Measurements from ENCODE around the gene NTSR1.
A peak's percentile ranks its signal among the peaks of the same experiment; 100 is the strongest.
"Not testable (repeated sequence)": the region's sequence is repeated elsewhere in the genome, so short reads cannot be mapped to it uniquely, and the experiment has no call there.

Gene NTSR1

GRCh38 chr20:62679978-62680589, 28.6 kb upstream of the NTSR1 start:
- Histone ChIP-seq H3K27ac (ENCODE audit: insufficient read depth in 1 of 2, low read depth in 1 of 2, low read length in 2 of 2, poor library complexity in 1 of 2, severe bottlenecking in 2 of 2) (no peak overlapping the region), H3K27me3 (replicated peaks in 2 of 5; ENCODE audit: control insufficient read depth in 4 of 5, insufficient read depth in 5 of 5, low read length in 4 of 5) (no peaks in the 10 kb centered on the region), H3K36me3 (ENCODE audit: control insufficient read depth in 4 of 4, insufficient read depth in 4 of 4, low read length in 3 of 4) (no peaks in the 10 kb centered on the region), H3K9me3 (ENCODE audit: control extremely low read depth in 1 of 5, control insufficient read depth in 4 of 5, insufficient read depth in 2 of 5, low read depth in 1 of 5, low read length in 4 of 5) (peaks cover 0 to 7% (median 5%) of the 10 kb centered on the region in 5 experiments), H3K4me3 (ENCODE audit: control insufficient read depth in 1 of 7, extremely low read depth in 1 of 7, insufficient read depth in 4 of 7, low read depth in 2 of 7, low read length in 6 of 7) (no peak overlapping the region), H3K4me1 (ENCODE audit: control extremely low read depth in 1 of 4, control insufficient read depth in 4 of 4, insufficient read depth in 4 of 4, low read length in 3 of 4) (peaks cover 0 to 34% (median 16%) of the 10 kb centered on the region in 4 experiments)
- 100% methylated on average over 7 of the region's 11 CpGs for WGBS (ENCODE audit: insufficient coverage)
- DNase-seq = no peak
- ChIA-PET CTCF (interaction anchor here (1.1 to 3.1 kb wide), 5 partner anchors 16 to 109 kb away, joined by 3 to 9 read pairs (median 3); no protein-coding TSS in a partner anchor), POLR2A (no interaction called here)

DNA sequence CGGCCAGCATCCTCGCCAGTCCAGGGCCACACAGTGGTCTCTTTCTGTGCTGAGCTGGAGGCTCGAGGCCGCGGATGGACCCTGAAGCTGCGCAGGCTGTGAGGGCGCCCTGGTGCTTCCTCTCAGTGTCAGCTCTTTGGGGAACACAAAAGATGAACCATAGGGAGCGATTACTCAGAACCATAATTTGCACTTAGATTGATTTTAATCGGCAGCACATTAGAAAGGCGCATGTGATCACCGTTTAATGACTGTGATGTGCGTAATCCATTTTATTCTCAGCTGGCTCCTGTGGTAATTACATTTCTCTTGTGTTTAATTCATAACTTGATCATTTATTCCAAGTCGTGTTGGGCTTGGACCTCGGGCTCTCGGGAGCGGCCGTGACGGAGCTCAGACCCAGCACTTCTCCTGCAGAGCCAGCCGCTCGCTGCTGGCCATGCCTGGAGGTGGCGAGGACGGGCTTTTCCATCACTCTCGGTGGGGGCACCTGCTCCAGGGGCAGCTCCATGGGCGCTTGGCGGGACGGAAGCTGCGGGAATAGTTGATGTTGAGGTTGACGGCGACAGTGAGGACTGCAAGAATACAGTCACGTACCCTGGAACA, 25.6 kb upstream of the NTSR1 start:
- H3K4me1 ChIP-seq (ENCODE audit: control extremely low read depth in 1 of 4, control insufficient read depth in 4 of 4, insufficient read depth in 4 of 4, low read length in 3 of 4) = peaks cover 3 to 38% (median 29%) of the 10 kb centered on the region in 4 experiments
- DNase-seq = no peak
- POLR2A ChIA-PET = no interaction called here
- no peak overlapping the region for H3K4me3 ChIP-seq (ENCODE audit: control insufficient read depth in 1 of 7, extremely low read depth in 1 of 7, insufficient read depth in 4 of 7, low read depth in 2 of 7, low read length in 6 of 7)
- H3K27me3 ChIP-seq (replicated peaks in 2 of 5; ENCODE audit: control insufficient read depth in 4 of 5, insufficient read depth in 5 of 5, low read length in 4 of 5) = no peaks in the 10 kb centered on the region
- H3K36me3 ChIP-seq (ENCODE audit: control insufficient read depth in 4 of 4, insufficient read depth in 4 of 4, low read length in 3 of 4) = no peaks in the 10 kb centered on the region
- WGBS (ENCODE audit: insufficient coverage) = 97% methylated on average over 29 of the region's 30 CpGs
- CTCF ChIA-PET = no interaction called here
- no peak overlapping the region for H3K27ac ChIP-seq (ENCODE audit: insufficient read depth in 1 of 2, low read depth in 1 of 2, low read length in 2 of 2, poor library complexity in 1 of 2, severe bottlenecking in 2 of 2)
- H3K9me3 ChIP-seq (ENCODE audit: control extremely low read depth in 1 of 5, control insufficient read depth in 4 of 5, insufficient read depth in 2 of 5, low read depth in 1 of 5, low read length in 4 of 5) = peaks cover 0 to 7% (median 5%) of the 10 kb centered on the region in 5 experiments

DNA sequence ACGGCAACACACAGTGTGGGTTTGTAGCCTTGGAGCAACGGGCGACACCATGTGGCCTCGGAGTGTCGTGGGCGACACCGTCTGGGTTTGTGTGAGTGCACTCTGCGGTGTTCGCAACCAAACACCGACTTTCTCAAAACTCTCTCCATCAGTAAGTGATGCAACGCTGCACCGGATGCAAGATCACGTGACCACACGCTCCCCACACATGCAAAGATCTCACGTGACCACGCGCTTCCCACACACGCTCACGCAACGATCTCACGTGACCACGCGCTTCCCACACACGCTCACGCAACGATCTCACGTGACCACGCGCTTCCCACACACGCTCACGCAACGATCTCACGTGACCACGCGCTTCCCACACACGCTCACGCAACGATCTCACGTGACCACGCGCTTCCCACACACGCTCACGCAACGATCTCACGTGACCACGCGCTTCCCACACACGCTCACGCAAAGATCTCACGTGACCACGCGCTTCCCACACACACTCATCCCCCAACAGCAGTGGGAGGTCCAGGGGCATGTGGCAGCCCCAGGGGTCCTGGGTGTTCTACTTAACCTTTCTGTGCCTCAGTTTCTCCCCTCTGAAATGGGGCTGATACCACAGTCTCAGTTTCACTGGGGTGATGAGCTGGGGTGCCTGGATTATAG, 24.8 kb upstream of the NTSR1 start:
- H3K27me3 ChIP-seq (replicated peaks in 2 of 5; ENCODE audit: control insufficient read depth in 4 of 5, insufficient read depth in 5 of 5, low read length in 4 of 5) = not testable (repeated sequence)
- over 99% methylated on average over 14 of the region's 52 CpGs for WGBS (ENCODE audit: insufficient coverage)

DNA sequence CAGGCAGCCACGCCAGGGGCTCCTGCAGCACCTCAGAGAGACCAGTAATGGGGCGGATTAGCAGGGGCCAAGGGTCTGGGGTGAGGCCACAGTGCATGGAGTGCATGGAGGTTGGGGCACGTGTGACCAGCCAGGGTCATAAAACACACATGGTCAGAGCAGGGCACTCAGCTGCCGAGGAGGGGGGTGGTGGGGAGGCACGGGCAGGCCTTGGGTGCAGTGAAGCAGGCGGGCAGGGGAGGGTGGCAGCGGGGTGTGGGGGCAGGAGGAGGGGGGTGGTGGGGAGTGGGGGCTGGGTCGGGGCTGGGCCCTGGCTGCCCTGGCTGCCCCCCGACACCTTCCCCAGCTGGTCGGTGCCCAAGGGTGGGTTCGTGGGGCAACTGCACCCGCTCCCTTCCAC, 23.7 kb upstream of the NTSR1 start:
- no peaks in the 10 kb centered on the region for H3K36me3 ChIP-seq (ENCODE audit: control insufficient read depth in 4 of 4, insufficient read depth in 4 of 4, low read length in 3 of 4)
- H3K9me3 ChIP-seq (ENCODE audit: control extremely low read depth in 1 of 5, control insufficient read depth in 4 of 5, insufficient read depth in 2 of 5, low read depth in 1 of 5, low read length in 4 of 5) = peaks cover 0 to 4% (median 3%) of the 10 kb centered on the region in 5 experiments
- CTCF ChIA-PET = interaction anchor here (0.6 to 2.0 kb wide), 2 partner anchors 62 to 107 kb away, joined by 3 to 13 read pairs; no protein-coding TSS in a partner anchor
- WGBS (ENCODE audit: insufficient coverage) = 68% methylated on average over 2 of the region's 12 CpGs
- DNase-seq = no peak
- peaks cover 3 to 39% (median 31%) of the 10 kb centered on the region in 4 experiments for H3K4me1 ChIP-seq (ENCODE audit: control extremely low read depth in 1 of 4, control insufficient read depth in 4 of 4, insufficient read depth in 4 of 4, low read length in 3 of 4)
- no peak overlapping the region for H3K4me3 ChIP-seq (ENCODE audit: control insufficient read depth in 1 of 7, extremely low read depth in 1 of 7, insufficient read depth in 4 of 7, low read depth in 2 of 7, low read length in 6 of 7)
- H3K27me3 ChIP-seq (replicated peaks in 2 of 5; ENCODE audit: control insufficient read depth in 4 of 5, insufficient read depth in 5 of 5, low read length in 4 of 5) = no peaks in the 10 kb centered on the region
- POLR2A ChIA-PET = no interaction called here
- no peak overlapping the region for H3K27ac ChIP-seq (ENCODE audit: insufficient read depth in 1 of 2, low read depth in 1 of 2, low read length in 2 of 2, poor library complexity in 1 of 2, severe bottlenecking in 2 of 2)

More for the DNA sequence above, 24.8 kb upstream of the NTSR1 start:
- CTCF ChIA-PET = interaction anchor here (0.7 kb wide), 1 partner anchor 56 kb away, joined by 3 read pairs; no protein-coding TSS in a partner anchor
- H3K27ac ChIP-seq (ENCODE audit: insufficient read depth in 1 of 2, low read depth in 1 of 2, low read length in 2 of 2, poor library complexity in 1 of 2, severe bottlenecking in 2 of 2); POLR2A ChIA-PET; DNase-seq; H3K9me3 ChIP-seq (ENCODE audit: control extremely low read depth in 1 of 5, control insufficient read depth in 4 of 5, insufficient read depth in 2 of 5, low read depth in 1 of 5, low read length in 4 of 5); H3K36me3 ChIP-seq (ENCODE audit: control insufficient read depth in 4 of 4, insufficient read depth in 4 of 4, low read length in 3 of 4); H3K4me3 ChIP-seq (ENCODE audit: control insufficient read depth in 1 of 7, extremely low read depth in 1 of 7, insufficient read depth in 4 of 7, low read depth in 2 of 7, low read length in 6 of 7): not testable (repeated sequence)
- H3K4me1 ChIP-seq (ENCODE audit: control extremely low read depth in 1 of 4, control insufficient read depth in 4 of 4, insufficient read depth in 4 of 4, low read length in 3 of 4) = peaks cover 3 to 38% (median 30%) of the 10 kb centered on the region in 4 experiments

- no peaks in the 10 kb centered on the region for H3K27me3 ChIP-seq (replicated peaks in 2 of 5; ENCODE audit: control insufficient read depth in 4 of 5, insufficient read depth in 5 of 5, low read length in 4 of 5)
- no peaks in the 10 kb centered on the region for H3K36me3 ChIP-seq (ENCODE audit: control insufficient read depth in 4 of 4, insufficient read depth in 4 of 4, low read length in 3 of 4)
- H3K9me3 ChIP-seq (ENCODE audit: control extremely low read depth in 1 of 5, control insufficient read depth in 4 of 5, insufficient read depth in 2 of 5, low read depth in 1 of 5, low read length in 4 of 5) = peaks cover 0 to under 1% (median 0%) of the 10 kb centered on the region in 5 experiments
- H3K4me3 ChIP-seq (ENCODE audit: control insufficient read depth in 1 of 7, extremely low read depth in 1 of 7, insufficient read depth in 4 of 7, low read depth in 2 of 7, low read length in 6 of 7) = peak overlapping the region in 4 of 7 experiments; percentile 8 to 52 (median 50)
- peak; percentile 76 to 94 (median 91) for DNase-seq
- POLR2A ChIA-PET = interaction anchor here (0.8 kb wide), 1 partner anchor 106 kb away, joined by 3 read pairs; no protein-coding TSS in a partner anchor
- CTCF ChIA-PET = interaction anchor here (0.8 to 2.0 kb wide), 8 partner anchors 12 to 122 kb away, joined by 3 to 13 read pairs (median 4); no protein-coding TSS in a partner anchor
- no peak overlapping the region for H3K27ac ChIP-seq (ENCODE audit: insufficient read depth in 1 of 2, low read depth in 1 of 2, low read length in 2 of 2, poor library complexity in 1 of 2, severe bottlenecking in 2 of 2)
- H3K4me1 ChIP-seq (ENCODE audit: control extremely low read depth in 1 of 4, control insufficient read depth in 4 of 4, insufficient read depth in 4 of 4, low read length in 3 of 4) = peaks cover 3 to 39% (median 31%) of the 10 kb centered on the region in 4 experiments
- WGBS (ENCODE audit: insufficient coverage) = 11% methylated on average over 26 of the region's 27 CpGs
These were observed 22.7 kb upstream of the NTSR1 start for GRCh38 chr20:62685781-62686555.

- Histone ChIP-seq H3K9me3 (ENCODE audit: control extremely low read depth in 1 of 5, control insufficient read depth in 4 of 5, insufficient read depth in 2 of 5, low read depth in 1 of 5, low read length in 4 of 5) (no peaks in the 10 kb centered on the region), H3K27me3 (replicated peaks in 2 of 5; ENCODE audit: control insufficient read depth in 4 of 5, insufficient read depth in 5 of 5, low read length in 4 of 5) (no peaks in the 10 kb centered on the region), H3K27ac (ENCODE audit: insufficient read depth in 1 of 2, low read depth in 1 of 2, low read length in 2 of 2, poor library complexity in 1 of 2, severe bottlenecking in 2 of 2) (no peak overlapping the region), H3K4me3 (ENCODE audit: control insufficient read depth in 1 of 7, extremely low read depth in 1 of 7, insufficient read depth in 4 of 7, low read depth in 2 of 7, low read length in 6 of 7) (no peak overlapping the region), H3K4me1 (ENCODE audit: control extremely low read depth in 1 of 4, control insufficient read depth in 4 of 4, insufficient read depth in 4 of 4, low read length in 3 of 4) (peaks cover 3 to 39% (median 31%) of the 10 kb centered on the region in 4 experiments), H3K36me3 (ENCODE audit: control insufficient read depth in 4 of 4, insufficient read depth in 4 of 4, low read length in 3 of 4) (no peaks in the 10 kb centered on the region)
- ChIA-PET CTCF (interaction anchor here (1.1 to 2.0 kb wide), 6 partner anchors 8 to 105 kb away, joined by 4 to 13 read pairs (median 4); no protein-coding TSS in a partner anchor), POLR2A (interaction anchor here (0.8 kb wide), 1 partner anchor 104 kb away, joined by 3 read pairs; no protein-coding TSS in a partner anchor)
- WGBS (ENCODE audit: insufficient coverage) = 96% methylated on average over 32 of the region's 37 CpGs
- DNase-seq = no peak
These were observed 21.5 kb upstream of the NTSR1 start for GRCh38 chr20:62686869-62687830.

All from common myeloid progenitor, CD34-positive (primary cell).